Neural cell (in vitro differentiated cells): Measurements from ENCODE around the gene GPR87. TPM values are rescaled to one million over a fixed set of nuclear protein-coding genes. Genes with fewer than 3 reads are reported as not detected.

ENCODE experiments used
- H2AFZ ChIP-seq: fragments of 200-600, 300-800 bp; sonication (generic), shearing (Covaris generic); 2 replicates; pipeline ENCODE4 v1.6.0; 2014; ENCODE audit warnings: low read depth, mild to moderate bottlenecking, antibody characterized with exemption, low read length, moderate library complexity
- H3F3A ChIP-seq: fragments of 200-600 bp; shearing (Covaris generic); 2 replicates; pipeline ENCODE4 v1.6.1; 2016; ENCODE audit warnings: mild to moderate bottlenecking, moderate library complexity, mixed read lengths, antibody characterized with exemption, low read length; ENCODE audit not compliant: insufficient read depth, poor library complexity, severe bottlenecking
- H3K27ac ChIP-seq: fragments of 200-600, 300-800 bp; sonication (generic), shearing (Covaris generic); 2 replicates; pipeline ENCODE4 v1.5.1; 2014; ENCODE audit warnings: mild to moderate bottlenecking, low read length, moderate library complexity
- H3K27me3 ChIP-seq: fragments of 300-800, 200-600 bp; sonication (generic), shearing (Covaris generic); 2 replicates; pipeline ENCODE4 v1.6.0; 2014; ENCODE audit warnings: mild to moderate bottlenecking, low read depth, low read length, moderate library complexity; ENCODE audit not compliant: insufficient read depth
- H3K36me3 ChIP-seq: fragments of 300-800, 200-600 bp; sonication (generic), shearing (Covaris generic); 2 replicates; pipeline ENCODE4 v1.5.1; 2014; ENCODE audit warnings: mild to moderate bottlenecking, antibody characterized with exemption, low read length, moderate library complexity; ENCODE audit not compliant: insufficient read depth
- H3K4me2 ChIP-seq: fragments of 300-800, 200-600 bp; sonication (generic), shearing (Covaris generic); 2 replicates; pipeline ENCODE4 v1.6.0; 2014; ENCODE audit warnings: mild to moderate bottlenecking, low read length
- H3K4me3 ChIP-seq: fragments of 300-800, 200-600 bp; sonication (generic), shearing (Covaris generic); 2 replicates; pipeline ENCODE4 v1.5.1; 2014; ENCODE audit warnings: mild to moderate bottlenecking, low read length, moderate library complexity
- H3K79me2 ChIP-seq: fragments of 200-600 bp; shearing (Covaris generic); replicated peaks from 2 replicates; pipeline ENCODE4 v1.6.0; 2014; ENCODE audit warnings: mild to moderate bottlenecking, low read length, moderate library complexity; ENCODE audit not compliant: insufficient read depth
- H3K9ac ChIP-seq: fragments of 300-800, 200-600 bp; sonication (generic), shearing (Covaris generic); 2 replicates; pipeline ENCODE4 v1.6.1; 2016; ENCODE audit warnings: mild to moderate bottlenecking, low read length, mixed read lengths
- H3K9me2 ChIP-seq: fragments of 200-600 bp; shearing (Covaris generic); 2 replicates; pipeline ENCODE4 v1.6.1; 2016; ENCODE audit warnings: mild to moderate bottlenecking, low read length, mixed read lengths; ENCODE audit not compliant: insufficient read depth
- H3K9me3 ChIP-seq: fragments of 200-600, 300-800 bp; sonication (generic), shearing (Covaris generic); 2 replicates; pipeline ENCODE4 v1.6.1; 2016; ENCODE audit warnings: mild to moderate bottlenecking, mixed run types, low read length, moderate library complexity, mixed read lengths
- H4K20me1 ChIP-seq: fragments of 200-600 bp; shearing (Covaris generic); 2 replicates; pipeline ENCODE4 v1.6.1; 2016; ENCODE audit warnings: mild to moderate bottlenecking, mixed run types; ENCODE audit not compliant: insufficient read depth
- EP300 ChIP-seq: fragments of 450-650 bp; conservative IDR thresholded peaks from 2 replicates; pipeline ENCODE4 v1.6.1; 2014; ENCODE audit warnings: antibody characterized with exemption, mild to moderate bottlenecking, moderate library complexity; ENCODE audit not compliant: poor library complexity, severe bottlenecking
- EZH2 ChIP-seq: fragments of 200-600, 300-800 bp; shearing (Covaris generic), sonication (generic); IDR thresholded peaks from 2 replicates; pipeline ENCODE4 v1.6.1; 2014; ENCODE audit warnings: antibody characterized with exemption, low read length, borderline replicate concordance, mild to moderate bottlenecking; ENCODE audit not compliant: insufficient read depth, poor library complexity, severe bottlenecking
- MXI1 ChIP-seq: fragments of 450-650 bp; conservative IDR thresholded peaks from 2 replicates; pipeline ENCODE4 v1.6.1; 2014; ENCODE audit warnings: antibody characterized with exemption, mild to moderate bottlenecking; ENCODE audit not compliant: poor library complexity, severe bottlenecking
- POLR2AphosphoS5 ChIP-seq: IDR thresholded peaks from 2 replicates; pipeline ENCODE4 v1.6.1; 2012
- RAD21 ChIP-seq: fragments of 450-650 bp; conservative IDR thresholded peaks from 2 replicates; pipeline ENCODE4 v1.6.1; 2014; ENCODE audit warnings: antibody characterized with exemption, mild to moderate bottlenecking, moderate library complexity
- REST ChIP-seq: IDR thresholded peaks from 2 replicates; pipeline ENCODE4 v1.6.1; 2012; ENCODE audit warnings: borderline replicate concordance
- SMC3 ChIP-seq: fragments of 450-650 bp; conservative IDR thresholded peaks from 2 replicates; pipeline ENCODE4 v1.6.1; 2014; ENCODE audit warnings: antibody characterized with exemption, mild to moderate bottlenecking, moderate library complexity; ENCODE audit not compliant: poor library complexity
- TAF1 ChIP-seq: IDR thresholded peaks from 2 replicates; pipeline ENCODE4 v1.6.1; 2012; ENCODE audit warnings: low read depth
- polyA plus RNA-seq: library from polyadenylated mRNA; depleted of rRNA; stranded (reverse); fragments of >200 nt; gene quantifications from 2 replicates; pipeline ENCODE4 v1.2.3, GENCODE V29; 2014
- TF ChIP-seq, protein P1 (sequence below): fragments of 450-650 bp; IDR thresholded peaks from 2 replicates; pipeline ENCODE4 v1.5.1; 2014; ENCODE audit warnings: antibody characterized with exemption, mild to moderate bottlenecking, moderate library complexity; ENCODE audit not compliant: poor library complexity, severe bottlenecking

Gene GPR87
- polyA plus RNA-seq, 1 donor from 2014 or later: not detected

DNA sequence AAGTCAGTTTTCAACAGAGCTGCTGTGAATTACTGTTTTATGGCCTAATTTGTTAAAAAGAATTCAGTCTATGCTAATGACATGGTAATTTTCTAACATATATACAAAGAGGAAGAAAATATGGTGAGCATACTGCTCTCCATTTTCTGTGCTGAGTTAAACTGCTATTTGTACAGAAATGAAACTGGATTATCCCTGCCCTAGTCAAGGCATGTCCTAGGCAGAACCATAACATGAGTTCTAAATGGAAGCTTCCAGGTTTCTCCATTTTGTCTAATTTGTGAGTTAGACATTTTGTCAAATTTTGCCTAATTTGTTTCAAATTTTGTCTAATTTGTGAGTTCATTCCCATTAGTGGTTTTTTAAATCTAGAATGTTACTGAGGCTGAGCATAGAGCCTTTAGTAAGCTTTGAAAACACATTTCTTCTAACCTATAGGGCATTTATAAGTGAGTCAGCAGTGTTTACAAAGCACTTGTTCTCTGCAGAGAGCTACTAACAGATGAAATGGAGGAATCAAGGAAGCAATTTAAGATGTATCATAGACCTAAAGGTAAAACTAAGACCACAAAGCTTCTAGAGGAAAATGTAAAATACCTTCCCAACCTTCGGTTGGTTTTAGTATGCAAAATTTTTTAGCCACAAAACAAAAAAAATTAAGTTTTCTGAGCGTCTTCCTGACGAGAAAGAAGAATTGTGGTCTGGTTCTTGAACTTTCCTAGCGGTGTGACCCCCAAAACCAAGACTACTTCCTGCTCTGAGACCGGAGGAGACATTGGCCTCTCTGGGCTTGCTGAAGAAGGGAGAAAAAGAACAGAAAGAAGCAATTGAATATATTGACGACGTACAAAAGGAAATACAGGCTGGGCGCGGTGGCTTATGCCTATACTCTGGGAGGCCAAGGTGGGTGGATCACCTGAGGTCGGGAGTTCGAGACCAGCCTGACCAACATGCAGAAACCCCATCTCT is 48.1 kb downstream of the GPR87 start:
- Histone ChIP-seq H3K4me2 (no peak overlapping the region), H3K9me2 (no peaks in the 10 kb centered on the region), H2AFZ (no peak overlapping the region), H3K79me2 (no peaks in the 10 kb centered on the region), H3K9ac (no peak overlapping the region), H3K9me3 (no peaks in the 10 kb centered on the region), H3K27me3 (no peaks in the 10 kb centered on the region), H3K27ac (no peak overlapping the region), H4K20me1 (no peaks in the 10 kb centered on the region), H3K4me3 (no peak overlapping the region), H3F3A (no peaks in the 10 kb centered on the region), H3K36me3 (no peaks in the 10 kb centered on the region)
- no peak for TF ChIP-seq EZH2
- no peak for TF ChIP-seq SMC3
- TF ChIP-seq POLR2AphosphoS5: no peak
- TF ChIP-seq MXI1: no peak
- no peak for TF ChIP-seq RAD21
- no peak for TF ChIP-seq TAF1
- no peak for TF ChIP-seq EP300
- TF ChIP-seq REST: no peak
- TF ChIP-seq, protein P1, sequence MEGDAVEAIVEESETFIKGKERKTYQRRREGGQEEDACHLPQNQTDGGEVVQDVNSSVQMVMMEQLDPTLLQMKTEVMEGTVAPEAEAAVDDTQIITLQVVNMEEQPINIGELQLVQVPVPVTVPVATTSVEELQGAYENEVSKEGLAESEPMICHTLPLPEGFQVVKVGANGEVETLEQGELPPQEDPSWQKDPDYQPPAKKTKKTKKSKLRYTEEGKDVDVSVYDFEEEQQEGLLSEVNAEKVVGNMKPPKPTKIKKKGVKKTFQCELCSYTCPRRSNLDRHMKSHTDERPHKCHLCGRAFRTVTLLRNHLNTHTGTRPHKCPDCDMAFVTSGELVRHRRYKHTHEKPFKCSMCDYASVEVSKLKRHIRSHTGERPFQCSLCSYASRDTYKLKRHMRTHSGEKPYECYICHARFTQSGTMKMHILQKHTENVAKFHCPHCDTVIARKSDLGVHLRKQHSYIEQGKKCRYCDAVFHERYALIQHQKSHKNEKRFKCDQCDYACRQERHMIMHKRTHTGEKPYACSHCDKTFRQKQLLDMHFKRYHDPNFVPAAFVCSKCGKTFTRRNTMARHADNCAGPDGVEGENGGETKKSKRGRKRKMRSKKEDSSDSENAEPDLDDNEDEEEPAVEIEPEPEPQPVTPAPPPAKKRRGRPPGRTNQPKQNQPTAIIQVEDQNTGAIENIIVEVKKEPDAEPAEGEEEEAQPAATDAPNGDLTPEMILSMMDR: no peak

- no peak for TF ChIP-seq EZH2
- TF ChIP-seq RAD21: no peak
- no peak for TF ChIP-seq REST
- TF ChIP-seq SMC3: no peak
- TF ChIP-seq EP300: no peak
- no peak for TF ChIP-seq POLR2AphosphoS5
- TF ChIP-seq, protein P1: no peak
- no peak for TF ChIP-seq MXI1
- TF ChIP-seq TAF1: no peak
Measured at GRCh38 chr3:151267066-151267465, 49.6 kb downstream of the GPR87 start.

More at GRCh38 chr3:151267066-151267465, 49.6 kb downstream of the GPR87 start:
- Histone ChIP-seq H3K9me3 (no peaks in the 10 kb centered on the region), H3K27me3 (no peaks in the 10 kb centered on the region), H3K79me2 (no peaks in the 10 kb centered on the region), H2AFZ (no peak overlapping the region), H3K4me3 (no peak overlapping the region), H4K20me1 (no peaks in the 10 kb centered on the region), H3F3A (no peaks in the 10 kb centered on the region), H3K27ac (no peak overlapping the region), H3K4me2 (no peak overlapping the region), H3K36me3 (no peaks in the 10 kb centered on the region), H3K9ac (no peak overlapping the region), H3K9me2 (no peaks in the 10 kb centered on the region)
